HepG2 (cell line): ENCODE results near the gene PRR11. TPM values are rescaled to one million over a fixed set of nuclear protein-coding genes. Genes with fewer than 3 reads are reported as not detected.
A peak's percentile ranks its signal among the peaks of the same experiment; 100 is the strongest.

Experiments
- AKAP8 ChIP-seq: sonication (generic); formaldehyde crosslinking; IDR thresholded peaks from 2 replicates; pipeline ENCODE4 v1.5.1; 2020; ENCODE audit warnings: mild to moderate bottlenecking, missing genetic modification reagents
- BCL6 ChIP-seq: IDR thresholded peaks from 2 replicates; pipeline ENCODE4 v1.6.1; 2016; ENCODE audit warnings: missing genetic modification reagents, missing compliant biosample characterization
- CBX1 ChIP-seq: IDR thresholded peaks from one replicate; pipeline ENCODE4 v1.6.1; 2016; ENCODE audit warnings: antibody characterized with exemption, low read depth
- CTCF ChIP-seq: sonication (generic); formaldehyde crosslinking; IDR thresholded peaks from 2 replicates; pipeline ENCODE4 v1.5.0; 2020; ENCODE audit warnings: mild to moderate bottlenecking, missing genetic modification reagents, moderate library complexity
- GFI1 ChIP-seq: sonication (generic); formaldehyde crosslinking; IDR thresholded peaks from 2 replicates; pipeline ENCODE4 v1.5.0; 2020; ENCODE audit warnings: missing genetic modification reagents, mild to moderate bottlenecking, borderline replicate concordance
- KDM5B ChIP-seq: sonication (generic); formaldehyde crosslinking; IDR thresholded peaks from 2 replicates; pipeline ENCODE4 v1.4.0; 2020; ENCODE audit warnings: missing genetic modification reagents, mild to moderate bottlenecking, borderline replicate concordance
- MYPOP ChIP-seq: sonication (generic); formaldehyde crosslinking; IDR thresholded peaks from 2 replicates; pipeline ENCODE4 v1.8.1; 2023; ENCODE audit warnings: mild to moderate bottlenecking, moderate library complexity, missing genetic modification reagents
- PITX1 ChIP-seq: sonication (generic); formaldehyde crosslinking; IDR thresholded peaks from 2 replicates; pipeline ENCODE4 v1.5.1; 2020; ENCODE audit warnings: mild to moderate bottlenecking, missing genetic modification reagents
- SOX5 ChIP-seq: IDR thresholded peaks from 2 replicates; pipeline ENCODE4 v1.6.1; 2016; ENCODE audit warnings: borderline replicate concordance
- SPEN ChIP-seq: sonication (generic); formaldehyde crosslinking; IDR thresholded peaks from 2 replicates; pipeline ENCODE4 v1.5.1; 2020; ENCODE audit warnings: low read depth, mild to moderate bottlenecking, missing genetic modification reagents
- TEAD2 ChIP-seq: sonication (generic); formaldehyde crosslinking; IDR thresholded peaks from 2 replicates; pipeline ENCODE4 v1.9.0; 2021; ENCODE audit warnings: missing genetic modification reagents
- ZKSCAN8 ChIP-seq: IDR thresholded peaks from 2 replicates; pipeline ENCODE4 v1.6.1; 2016; ENCODE audit warnings: borderline replicate concordance, missing genetic modification reagents, missing compliant biosample characterization
- ZNF878 ChIP-seq: sonication (generic); formaldehyde crosslinking; IDR thresholded peaks from 2 replicates; pipeline ENCODE4 v1.8.1; 2023; ENCODE audit warnings: mild to moderate bottlenecking, missing genetic modification reagents, moderate library complexity
- polyA plus RNA-seq, 8 experiments: library from polyadenylated mRNA; depleted of rRNA in 3 of 8; stranded (reverse) in 7 of 8; unstranded in 1 of 8; fragments of >200 nt; fragmentation: Illumina TruSeq in 4 of 8; extraction: Trizol in 4 of 8; gene quantifications; 2 replicates each; pipeline versions ENCODE4 v1.2.1 to v1.2.3, GENCODE V29; 2011 to 2016; ENCODE audit warnings: low read depth in 4 of 8, missing spikeins in 1 of 8, mixed read lengths in 1 of 8; ENCODE audit not compliant: insufficient read depth in 1 of 8
- total RNA-seq, 5 experiments: library from RNA; depleted of rRNA; stranded (reverse); fragments of >200 nt; fragmentation: Illumina TruSeq; extraction: Trizol; gene quantifications; 2 replicates each; pipeline ENCODE4 v1.2.3, GENCODE V29; 2016; ENCODE audit warnings: low read depth in 1 of 5
- TF ChIP-seq, protein P1 (sequence below): sonication (generic); formaldehyde crosslinking; IDR thresholded peaks from 2 replicates; pipeline ENCODE4 v1.4.0; 2020; ENCODE audit warnings: mild to moderate bottlenecking, missing genetic modification reagents
- TF ChIP-seq, protein P2 (sequence below): sonication (generic); formaldehyde crosslinking; IDR thresholded peaks from 2 replicates; pipeline ENCODE4 v1.4.0; 2020; ENCODE audit warnings: missing genetic modification reagents
- TF ChIP-seq, protein P3 (sequence below): sonication (generic); formaldehyde crosslinking; IDR thresholded peaks from 2 replicates; pipeline ENCODE4 v1.4.0; 2020; ENCODE audit warnings: missing genetic modification reagents

PRR11 gene
- total and polyA plus RNA-seq, 2 of the 13 experiments (the other 11 are each of a cell fraction or from before 2014, with no cell fraction given) = 35.7 to 39.2 TPM

GRCh38 chr17:59154721-59155438, 666 bp upstream of the PRR11 start, which contains the start of gene SKA2 (continued):
- TF ChIP-seq, protein P1, sequence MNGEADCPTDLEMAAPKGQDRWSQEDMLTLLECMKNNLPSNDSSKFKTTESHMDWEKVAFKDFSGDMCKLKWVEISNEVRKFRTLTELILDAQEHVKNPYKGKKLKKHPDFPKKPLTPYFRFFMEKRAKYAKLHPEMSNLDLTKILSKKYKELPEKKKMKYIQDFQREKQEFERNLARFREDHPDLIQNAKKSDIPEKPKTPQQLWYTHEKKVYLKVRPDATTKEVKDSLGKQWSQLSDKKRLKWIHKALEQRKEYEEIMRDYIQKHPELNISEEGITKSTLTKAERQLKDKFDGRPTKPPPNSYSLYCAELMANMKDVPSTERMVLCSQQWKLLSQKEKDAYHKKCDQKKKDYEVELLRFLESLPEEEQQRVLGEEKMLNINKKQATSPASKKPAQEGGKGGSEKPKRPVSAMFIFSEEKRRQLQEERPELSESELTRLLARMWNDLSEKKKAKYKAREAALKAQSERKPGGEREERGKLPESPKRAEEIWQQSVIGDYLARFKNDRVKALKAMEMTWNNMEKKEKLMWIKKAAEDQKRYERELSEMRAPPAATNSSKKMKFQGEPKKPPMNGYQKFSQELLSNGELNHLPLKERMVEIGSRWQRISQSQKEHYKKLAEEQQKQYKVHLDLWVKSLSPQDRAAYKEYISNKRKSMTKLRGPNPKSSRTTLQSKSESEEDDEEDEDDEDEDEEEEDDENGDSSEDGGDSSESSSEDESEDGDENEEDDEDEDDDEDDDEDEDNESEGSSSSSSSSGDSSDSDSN = peak; percentile 35; the same call in 1 of the 2 replicates
- TF ChIP-seq TEAD2 (0 out of 2 replicates have a peak, but pooled peaks have one; percentile 44), GFI1 (CRISPR knock-in tag) (peak; percentile 48; the same call in 1 of the 2 replicates), PITX1 (CRISPR knock-in tag) (peak; percentile 82), ZKSCAN8 (no peak; the same call in 1 of the 2 replicates), KDM5B (CRISPR knock-in tag) (peak; percentile 69; the same call in 1 of the 2 replicates), AKAP8 (0 out of 2 replicates have a peak, but pooled peaks have one; percentile 42), CTCF (CRISPR knock-in tag) (no peak), ZNF878 (CRISPR knock-in tag) (no peak), SOX5 (CRISPR knock-in tag) (peak; percentile 31; the same call in 1 of the 2 replicates), CBX1 (no peak), SPEN (CRISPR knock-in tag) (peak; percentile 88), MYPOP (no peak), BCL6 (peak; percentile 28; the same call in 1 of the 2 replicates)
- TF ChIP-seq, protein P2, sequence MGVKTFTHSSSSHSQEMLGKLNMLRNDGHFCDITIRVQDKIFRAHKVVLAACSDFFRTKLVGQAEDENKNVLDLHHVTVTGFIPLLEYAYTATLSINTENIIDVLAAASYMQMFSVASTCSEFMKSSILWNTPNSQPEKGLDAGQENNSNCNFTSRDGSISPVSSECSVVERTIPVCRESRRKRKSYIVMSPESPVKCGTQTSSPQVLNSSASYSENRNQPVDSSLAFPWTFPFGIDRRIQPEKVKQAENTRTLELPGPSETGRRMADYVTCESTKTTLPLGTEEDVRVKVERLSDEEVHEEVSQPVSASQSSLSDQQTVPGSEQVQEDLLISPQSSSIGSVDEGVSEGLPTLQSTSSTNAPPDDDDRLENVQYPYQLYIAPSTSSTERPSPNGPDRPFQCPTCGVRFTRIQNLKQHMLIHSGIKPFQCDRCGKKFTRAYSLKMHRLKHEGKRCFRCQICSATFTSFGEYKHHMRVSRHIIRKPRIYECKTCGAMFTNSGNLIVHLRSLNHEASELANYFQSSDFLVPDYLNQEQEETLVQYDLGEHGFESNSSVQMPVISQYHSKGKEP (CRISPR knock-in tag) = no peak; the same call in 1 of the 2 replicates
- TF ChIP-seq, protein P3, sequence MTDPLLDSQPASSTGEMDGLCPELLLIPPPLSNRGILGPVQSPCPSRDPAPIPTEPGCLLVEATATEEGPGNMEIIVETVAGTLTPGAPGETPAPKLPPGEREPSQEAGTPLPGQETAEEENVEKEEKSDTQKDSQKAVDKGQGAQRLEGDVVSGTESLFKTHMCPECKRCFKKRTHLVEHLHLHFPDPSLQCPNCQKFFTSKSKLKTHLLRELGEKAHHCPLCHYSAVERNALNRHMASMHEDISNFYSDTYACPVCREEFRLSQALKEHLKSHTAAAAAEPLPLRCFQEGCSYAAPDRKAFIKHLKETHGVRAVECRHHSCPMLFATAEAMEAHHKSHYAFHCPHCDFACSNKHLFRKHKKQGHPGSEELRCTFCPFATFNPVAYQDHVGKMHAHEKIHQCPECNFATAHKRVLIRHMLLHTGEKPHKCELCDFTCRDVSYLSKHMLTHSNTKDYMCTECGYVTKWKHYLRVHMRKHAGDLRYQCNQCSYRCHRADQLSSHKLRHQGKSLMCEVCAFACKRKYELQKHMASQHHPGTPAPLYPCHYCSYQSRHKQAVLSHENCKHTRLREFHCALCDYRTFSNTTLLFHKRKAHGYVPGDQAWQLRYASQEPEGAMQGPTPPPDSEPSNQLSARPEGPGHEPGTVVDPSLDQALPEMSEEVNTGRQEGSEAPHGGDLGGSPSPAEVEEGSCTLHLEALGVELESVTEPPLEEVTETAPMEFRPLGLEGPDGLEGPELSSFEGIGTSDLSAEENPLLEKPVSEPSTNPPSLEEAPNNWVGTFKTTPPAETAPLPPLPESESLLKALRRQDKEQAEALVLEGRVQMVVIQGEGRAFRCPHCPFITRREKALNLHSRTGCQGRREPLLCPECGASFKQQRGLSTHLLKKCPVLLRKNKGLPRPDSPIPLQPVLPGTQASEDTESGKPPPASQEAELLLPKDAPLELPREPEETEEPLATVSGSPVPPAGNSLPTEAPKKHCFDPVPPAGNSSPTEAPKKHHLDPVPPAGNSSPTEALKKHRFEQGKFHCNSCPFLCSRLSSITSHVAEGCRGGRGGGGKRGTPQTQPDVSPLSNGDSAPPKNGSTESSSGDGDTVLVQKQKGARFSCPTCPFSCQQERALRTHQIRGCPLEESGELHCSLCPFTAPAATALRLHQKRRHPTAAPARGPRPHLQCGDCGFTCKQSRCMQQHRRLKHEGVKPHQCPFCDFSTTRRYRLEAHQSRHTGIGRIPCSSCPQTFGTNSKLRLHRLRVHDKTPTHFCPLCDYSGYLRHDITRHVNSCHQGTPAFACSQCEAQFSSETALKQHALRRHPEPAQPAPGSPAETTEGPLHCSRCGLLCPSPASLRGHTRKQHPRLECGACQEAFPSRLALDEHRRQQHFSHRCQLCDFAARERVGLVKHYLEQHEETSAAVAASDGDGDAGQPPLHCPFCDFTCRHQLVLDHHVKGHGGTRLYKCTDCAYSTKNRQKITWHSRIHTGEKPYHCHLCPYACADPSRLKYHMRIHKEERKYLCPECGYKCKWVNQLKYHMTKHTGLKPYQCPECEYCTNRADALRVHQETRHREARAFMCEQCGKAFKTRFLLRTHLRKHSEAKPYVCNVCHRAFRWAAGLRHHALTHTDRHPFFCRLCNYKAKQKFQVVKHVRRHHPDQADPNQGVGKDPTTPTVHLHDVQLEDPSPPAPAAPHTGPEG (CRISPR knock-in tag) = no peak
